CD4-positive, alpha-beta T cell treated with Interleukin-17A for 1 hour (primary cell): ENCODE data around the gene KLF11.
A peak's percentile ranks its signal among the peaks of the same experiment; 100 is the strongest.
"Not testable (repeated sequence)": the region's sequence is repeated elsewhere in the genome, so short reads cannot be mapped to it uniquely, and the experiment has no call there.

ENCODE experiments used
- DNase-seq: peaks from one replicate; pipeline ENCODE4 v3.0.0-alpha.2; 2020

The KLF11 gene

DNA sequence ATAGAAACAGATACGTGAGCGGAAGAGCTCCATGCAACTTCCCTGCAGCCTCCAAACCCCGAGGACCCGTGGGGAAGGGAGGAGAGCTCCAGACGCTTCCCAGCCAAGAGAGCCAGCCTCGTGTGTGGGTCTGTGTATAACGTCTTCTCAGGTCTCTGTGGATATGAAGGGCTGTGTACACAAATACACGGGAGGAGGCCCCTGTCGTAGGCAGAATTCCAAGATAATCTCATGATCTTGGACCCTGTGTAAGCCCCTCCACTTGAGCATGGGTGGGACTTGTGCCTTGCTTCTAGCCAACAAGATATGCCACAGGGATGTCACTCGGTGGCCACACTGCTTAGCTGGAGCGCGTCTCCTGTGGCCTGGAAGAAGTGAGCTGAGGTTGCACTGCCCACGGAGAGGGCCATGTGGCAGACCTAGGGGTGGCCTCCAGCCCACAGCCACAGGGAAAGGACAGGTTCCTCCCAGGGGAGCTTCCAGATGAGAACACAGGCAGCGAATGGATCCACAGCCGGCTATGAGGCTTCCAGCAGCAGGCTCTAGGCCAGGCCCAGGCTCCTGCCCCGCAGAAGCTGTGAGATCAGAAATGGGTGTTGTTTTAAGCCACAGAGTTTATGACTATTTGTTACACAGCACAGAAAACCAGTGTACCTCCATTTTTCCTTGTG, 15.6 kb upstream of the KLF11 start:
- DNase-seq: no peak

DNA sequence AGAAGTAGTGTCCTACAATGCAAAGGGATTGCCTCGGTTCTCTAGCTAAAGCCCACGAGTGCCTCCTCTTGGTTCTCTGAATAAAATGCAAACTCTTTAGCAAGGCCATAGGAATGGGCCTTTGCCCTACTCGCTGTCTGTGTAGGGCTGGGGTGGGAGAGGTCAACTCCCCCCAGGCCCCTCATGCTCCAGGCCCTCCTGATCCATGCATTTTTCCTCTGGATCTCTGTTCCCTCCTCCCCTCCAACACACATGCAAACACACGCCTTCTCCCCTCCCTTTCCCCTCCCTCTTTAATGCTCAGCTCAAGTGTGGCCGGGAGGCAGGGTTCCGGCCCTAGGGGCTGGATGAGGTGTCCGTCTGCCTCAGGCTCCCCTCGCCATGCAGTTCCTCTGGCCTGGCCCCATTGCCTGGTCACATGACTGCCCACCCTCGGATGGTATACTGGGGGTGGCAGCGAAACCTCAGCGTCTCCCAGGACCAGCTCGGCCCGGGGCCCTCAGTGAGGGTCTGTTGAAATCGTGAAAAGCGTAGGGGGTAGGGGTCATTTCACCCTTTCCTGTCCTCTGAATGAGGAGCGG, 14.9 kb upstream of the KLF11 start:
- no peak for DNase-seq

DNA sequence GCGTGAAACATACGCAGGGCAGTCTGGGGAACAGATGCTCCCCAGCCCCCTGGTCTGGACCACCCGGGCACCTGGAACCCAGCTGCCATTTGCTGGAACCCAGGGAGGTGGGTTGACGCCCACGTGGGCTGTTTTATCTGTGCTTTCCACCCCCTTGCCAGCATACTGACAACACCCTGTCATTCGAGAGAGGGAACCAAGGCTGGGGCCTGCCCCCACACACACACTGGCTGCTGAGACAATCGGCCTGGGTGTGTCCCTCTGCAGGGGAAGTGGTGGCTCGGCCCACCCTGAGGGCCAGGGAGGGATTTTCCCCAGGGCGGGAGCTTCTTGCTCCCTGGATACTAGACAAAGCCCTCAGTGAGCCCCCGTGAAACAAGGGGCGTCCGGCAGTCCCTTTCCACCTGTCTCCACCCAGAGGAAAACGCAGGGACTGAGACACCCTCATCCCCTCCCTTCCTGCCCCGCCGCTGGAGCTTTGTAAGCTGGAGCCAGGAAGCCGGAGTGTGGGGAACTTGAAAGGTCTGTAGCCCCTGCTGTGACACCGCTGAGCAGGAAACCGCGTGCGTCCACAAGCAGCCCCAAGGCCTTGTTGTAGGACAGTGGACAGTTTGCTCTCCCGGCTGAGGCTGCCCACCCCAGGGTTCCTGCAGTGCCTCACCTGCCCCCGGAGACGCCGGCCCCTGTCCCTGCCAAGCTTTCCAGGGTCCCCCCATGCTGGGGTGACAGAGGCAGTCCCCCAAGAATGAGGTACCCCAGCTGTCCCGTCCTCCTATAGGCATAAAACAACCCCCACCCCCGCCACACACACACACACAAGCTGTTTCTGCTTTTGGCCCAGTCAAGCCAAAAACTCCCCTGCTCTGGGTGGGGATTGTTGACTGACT, 14.1 kb upstream of the KLF11 start:
- peak; percentile 78 for DNase-seq

DNA sequence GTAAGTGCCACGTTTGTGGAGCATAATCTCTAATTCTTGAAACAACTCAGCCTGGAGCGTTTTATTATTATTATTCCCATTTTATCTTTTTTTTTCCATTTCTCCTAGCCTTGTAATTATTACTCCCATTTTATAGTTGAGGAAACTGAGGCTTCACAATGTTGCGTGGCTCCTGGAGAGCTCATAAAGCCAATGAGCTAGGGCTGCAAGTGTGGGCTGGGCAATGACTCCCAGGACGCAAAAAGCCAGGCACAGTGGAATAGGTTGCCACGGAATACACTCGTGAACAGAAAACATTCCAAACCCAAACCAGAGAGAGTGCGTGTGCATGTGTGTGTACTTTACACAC, 13.5 kb upstream of the KLF11 start:
- DNase-seq: no peak

DNA sequence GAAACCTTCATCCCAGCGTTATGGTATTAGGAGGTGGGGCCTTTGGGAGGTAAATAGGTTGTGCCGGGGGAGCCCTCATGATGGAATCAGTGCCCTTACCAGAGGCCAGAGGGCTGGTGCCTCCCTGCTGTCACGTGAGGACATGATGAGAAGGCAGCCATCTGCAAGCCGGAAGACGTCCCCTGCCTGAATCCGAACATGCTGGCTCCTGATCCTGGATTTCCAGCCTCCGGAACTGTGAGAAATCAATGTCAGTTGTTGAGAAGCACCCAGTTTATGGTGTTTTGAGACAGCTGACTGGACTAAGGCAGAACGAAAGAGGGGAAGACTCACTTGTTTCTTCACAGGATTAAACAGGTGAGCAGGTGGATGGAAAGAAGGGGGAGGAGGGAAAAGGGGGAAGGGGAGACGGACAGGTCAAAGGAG, 13.0 kb upstream of the KLF11 start:
- no peak for DNase-seq

DNA sequence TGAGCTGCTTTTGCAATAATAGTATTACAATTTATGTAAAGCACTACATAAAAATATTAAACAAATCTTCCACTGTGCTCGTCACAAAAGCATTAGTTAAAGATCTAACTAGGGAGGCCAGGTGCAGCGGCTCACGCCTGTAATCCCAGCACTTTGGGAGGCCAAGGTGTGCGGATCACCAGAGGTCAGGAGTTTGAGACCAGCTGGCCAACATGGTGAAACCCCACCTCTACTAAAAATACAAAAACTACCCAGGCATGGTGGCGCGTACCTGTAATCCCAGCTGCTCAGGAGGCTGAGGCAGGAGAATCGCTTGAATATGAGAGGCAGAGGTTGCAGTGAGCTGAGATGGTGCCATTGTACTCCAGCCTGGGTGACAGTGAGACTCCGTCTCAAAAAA, 12.6 kb upstream of the KLF11 start:
- DNase-seq: not testable (repeated sequence)

DNA sequence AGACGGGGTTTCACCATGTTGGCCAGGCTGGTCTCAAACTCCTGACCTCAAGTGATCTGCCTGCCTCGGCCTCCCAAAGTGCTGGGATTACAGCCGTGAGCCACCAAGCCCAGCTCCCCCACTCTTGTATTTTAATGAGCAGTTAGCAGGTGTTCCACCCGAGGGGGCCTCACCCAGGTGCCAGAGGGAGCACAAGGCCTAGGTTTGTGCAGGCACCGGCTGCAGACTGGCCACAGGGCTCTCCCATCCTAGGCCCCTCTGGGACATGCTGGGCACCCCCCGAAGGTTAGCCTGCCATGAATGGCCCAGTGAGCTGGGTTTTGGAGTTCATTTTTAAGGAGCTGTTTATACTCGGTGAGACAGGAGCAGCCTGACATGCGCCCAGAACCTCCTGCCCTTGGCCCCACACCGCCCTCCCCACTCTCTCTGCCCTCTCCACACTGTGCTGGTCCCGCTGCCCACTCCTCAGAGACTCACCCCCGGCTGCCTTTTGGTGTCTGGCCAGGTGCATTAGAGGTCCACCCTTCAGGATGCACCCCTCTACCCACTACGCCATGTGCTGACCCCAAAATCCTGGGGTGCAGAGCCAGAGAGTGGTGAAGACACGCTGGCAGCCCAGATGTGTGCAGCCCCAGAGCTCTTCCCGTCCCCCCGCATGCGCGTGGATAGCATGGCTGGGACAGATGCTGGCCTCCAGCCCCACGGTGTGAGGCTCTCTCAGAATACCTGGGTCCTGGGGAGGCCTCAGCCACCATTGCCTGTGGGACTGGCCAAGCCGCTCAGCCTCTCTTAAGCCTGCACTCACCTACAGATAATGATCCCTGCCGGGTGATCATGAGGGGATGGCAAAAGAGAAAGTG, 11.2 kb upstream of the KLF11 start:
- DNase-seq: no peak

DNA sequence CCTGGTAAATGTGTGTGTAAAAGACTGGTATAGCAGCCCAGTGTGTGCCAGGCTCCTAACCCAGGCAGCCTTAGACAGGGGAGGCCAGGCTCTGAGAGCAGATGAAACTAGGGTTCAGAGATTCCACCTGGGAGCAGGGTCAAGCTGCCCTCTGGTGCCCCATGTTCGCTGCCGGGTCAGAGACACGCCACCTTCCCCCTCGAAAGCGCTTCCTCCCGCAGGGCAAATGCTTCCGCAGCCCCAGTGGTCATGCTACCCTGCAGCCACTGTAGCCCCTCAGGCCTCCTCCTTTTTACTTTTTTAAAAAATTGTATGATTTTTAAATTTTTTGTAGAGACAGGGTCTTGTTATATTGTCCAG, 10.6 kb upstream of the KLF11 start:
- no peak for DNase-seq

DNA sequence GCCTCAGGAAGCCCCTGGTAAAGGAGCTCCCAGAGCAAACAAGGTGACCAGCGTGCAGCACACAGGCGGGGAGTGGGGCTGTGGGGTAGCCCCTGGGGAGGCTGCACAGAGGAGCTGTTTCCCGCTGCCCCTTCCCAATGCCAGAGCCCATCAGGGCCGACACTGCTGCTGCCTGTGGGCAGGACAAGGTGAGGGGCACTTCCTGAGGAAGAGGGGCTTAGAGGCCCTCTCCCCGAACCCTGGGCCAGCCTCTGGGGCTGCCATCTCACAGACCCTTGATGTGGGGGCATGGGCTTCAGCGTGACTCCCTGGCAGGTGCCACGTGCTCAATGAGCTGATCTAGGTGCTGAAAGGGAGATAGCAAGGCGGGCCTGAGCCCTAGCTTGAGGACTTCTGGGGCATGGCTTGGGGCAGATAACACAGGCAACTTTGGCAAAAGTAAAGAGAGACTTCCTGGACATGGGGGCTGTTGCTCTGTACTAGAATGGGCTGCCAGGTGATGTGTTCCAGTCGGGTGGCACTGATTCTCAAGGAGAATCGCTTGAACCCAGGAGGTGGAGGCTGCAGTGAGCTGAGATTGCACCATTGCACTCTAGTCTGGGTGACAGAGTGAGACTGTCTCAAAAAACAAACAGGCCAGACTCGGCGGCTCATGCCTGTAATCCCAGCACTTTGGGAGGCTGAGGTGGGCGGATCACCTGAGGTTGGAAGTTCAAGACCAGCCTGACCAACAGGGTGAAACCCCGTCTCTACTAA, 9.9 kb upstream of the KLF11 start:
- no peak for DNase-seq

DNA sequence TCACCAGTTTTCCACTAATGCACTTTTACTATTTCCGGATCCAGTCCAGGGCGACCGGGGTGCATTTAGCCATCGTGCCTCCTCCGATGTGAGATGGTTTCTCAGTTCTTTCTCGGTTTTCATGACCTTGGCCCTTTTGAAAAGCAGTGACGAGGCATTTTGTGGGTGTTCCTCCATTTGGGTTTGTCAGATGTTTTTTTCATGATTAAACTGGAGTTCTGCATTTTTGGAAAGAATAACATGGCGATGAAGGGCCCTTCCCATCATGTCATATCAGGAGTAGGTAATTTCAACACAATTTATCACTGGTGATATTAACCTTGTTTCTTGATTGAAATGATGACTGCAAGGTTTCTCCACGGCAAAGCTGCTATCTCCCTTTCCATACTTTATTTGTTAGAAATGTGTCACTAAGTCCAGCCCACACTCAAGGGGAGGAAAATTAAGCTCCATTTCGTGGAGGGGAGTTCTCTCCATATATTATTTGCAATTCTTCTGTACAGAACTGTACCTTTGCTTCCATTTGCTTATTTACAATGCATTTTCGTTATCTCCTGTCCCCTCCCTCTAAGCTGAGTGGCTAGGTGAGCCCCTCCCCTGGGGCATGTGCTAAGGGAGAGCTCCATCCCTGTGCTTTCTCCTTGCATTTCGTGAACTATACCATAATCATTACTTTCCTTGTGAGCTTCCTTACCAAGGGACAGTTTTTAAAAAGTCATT, 8.9 kb upstream of the KLF11 start:
- no peak for DNase-seq

DNA sequence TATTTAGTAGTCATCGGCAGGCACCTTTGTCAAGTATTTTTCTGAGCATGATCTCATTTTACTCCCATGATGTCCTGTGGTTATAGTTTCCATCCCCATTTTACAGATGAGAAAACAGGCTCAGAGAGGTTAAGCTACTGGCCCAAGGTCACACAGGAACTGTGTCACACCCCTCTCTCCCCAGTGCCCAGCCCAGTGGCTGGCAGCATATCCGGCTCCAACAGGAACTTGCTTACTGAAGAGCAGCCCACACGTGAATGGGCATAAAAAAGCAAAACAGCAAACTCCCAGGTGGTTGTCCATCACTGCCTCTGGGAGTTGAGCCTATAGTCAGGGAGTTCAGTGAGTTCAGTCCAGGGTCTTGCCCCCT, 8.3 kb upstream of the KLF11 start:
- peak; percentile 36 for DNase-seq

DNA sequence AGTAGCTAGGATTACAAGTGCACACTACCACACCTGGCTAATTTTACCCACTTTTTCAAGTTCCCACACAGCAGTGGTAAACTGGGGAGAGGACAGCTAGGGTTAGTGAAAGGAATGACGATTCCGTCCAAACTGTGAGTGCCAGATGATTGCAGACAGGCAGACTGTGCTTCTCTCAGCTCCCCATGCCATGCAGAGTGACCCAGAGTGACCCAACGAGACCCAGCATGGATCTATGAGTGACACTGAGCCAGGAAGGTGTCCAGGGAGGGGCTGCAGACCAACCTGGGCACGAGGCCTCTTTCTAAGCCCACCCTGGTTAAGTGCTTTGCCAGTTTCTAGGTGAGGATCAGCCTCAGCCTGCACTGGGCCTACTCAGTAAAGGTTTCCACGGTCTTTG, 7.7 kb upstream of the KLF11 start:
- no peak for DNase-seq

DNA sequence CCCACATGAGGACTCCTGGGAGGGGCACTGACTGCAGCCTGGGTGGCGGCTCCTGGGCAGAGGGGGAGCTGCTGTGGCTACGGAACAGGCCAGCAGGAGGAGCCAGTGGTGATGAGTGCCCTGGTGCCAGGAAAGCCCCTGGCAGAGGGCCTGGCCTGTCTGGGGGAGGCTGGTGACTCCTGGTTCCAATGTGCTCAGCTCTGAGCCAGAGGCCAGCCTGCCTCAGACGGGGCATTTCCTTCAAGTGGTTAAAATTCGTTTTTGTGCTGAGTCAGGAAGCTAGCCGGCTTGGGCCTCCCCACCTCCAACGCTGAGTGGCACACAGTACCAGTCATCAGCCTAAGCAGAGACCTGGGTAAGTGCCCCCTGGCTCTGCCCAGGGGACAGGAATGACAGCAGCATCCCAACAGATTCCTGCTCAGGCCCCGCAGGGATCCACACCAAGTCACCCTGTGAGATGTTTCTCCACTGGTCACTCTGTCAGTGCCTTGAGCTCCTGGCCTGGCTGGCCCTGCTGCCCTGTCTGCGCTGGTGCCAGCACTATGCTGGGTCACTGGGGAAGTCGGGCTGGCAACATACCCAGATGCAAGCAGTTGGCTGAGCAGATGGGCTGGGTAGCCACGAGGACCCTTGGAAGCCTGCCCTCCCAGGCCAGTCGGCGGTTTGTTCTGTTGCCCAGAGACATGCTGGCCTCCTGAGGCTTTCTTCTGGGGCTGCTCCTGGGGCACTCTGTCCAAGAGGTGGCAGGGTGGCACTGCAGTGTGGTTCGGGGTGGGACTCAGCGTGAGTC, 7.1 kb upstream of the KLF11 start:
- DNase-seq: peak; percentile 71

DNA sequence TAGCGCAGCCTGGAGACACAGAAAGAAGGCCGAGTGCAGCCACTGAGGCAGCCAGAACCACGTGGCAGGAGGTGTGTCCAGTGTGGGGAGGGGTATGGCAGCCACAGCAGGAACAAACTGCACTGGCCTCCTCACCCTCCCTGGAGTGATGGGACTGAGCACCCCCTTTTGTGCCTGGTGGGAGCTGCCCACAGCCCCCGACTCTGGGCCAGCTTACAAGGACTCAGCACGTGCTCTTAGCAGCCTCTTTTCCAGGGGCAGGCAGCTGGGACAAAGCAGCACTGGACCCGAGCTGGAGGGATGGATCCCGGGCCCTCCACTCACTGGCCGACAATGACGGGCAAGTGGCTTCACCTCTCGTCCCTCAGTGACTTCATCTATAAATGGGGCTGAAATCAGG, 5.2 kb upstream of the KLF11 start:
- DNase-seq: no peak

DNA sequence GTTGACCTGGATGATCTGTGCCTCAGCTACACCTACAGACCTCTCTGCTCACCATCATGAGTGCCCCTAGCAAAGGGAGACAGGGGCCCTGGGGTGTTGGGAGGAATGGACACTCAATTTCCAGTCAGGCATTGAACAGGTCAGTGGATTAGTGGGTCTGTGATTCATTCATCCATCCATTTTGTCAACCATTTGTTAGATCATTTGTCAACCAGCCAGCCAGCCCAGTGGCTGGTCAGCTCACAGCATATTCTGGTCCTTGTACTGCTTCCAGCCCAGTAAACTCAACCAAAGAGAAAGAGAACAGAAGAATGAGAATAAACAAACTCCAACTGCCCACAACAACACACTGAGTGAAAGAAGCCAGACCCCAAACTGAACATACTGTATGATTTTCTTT, 4.6 kb upstream of the KLF11 start:
- no peak for DNase-seq

DNA sequence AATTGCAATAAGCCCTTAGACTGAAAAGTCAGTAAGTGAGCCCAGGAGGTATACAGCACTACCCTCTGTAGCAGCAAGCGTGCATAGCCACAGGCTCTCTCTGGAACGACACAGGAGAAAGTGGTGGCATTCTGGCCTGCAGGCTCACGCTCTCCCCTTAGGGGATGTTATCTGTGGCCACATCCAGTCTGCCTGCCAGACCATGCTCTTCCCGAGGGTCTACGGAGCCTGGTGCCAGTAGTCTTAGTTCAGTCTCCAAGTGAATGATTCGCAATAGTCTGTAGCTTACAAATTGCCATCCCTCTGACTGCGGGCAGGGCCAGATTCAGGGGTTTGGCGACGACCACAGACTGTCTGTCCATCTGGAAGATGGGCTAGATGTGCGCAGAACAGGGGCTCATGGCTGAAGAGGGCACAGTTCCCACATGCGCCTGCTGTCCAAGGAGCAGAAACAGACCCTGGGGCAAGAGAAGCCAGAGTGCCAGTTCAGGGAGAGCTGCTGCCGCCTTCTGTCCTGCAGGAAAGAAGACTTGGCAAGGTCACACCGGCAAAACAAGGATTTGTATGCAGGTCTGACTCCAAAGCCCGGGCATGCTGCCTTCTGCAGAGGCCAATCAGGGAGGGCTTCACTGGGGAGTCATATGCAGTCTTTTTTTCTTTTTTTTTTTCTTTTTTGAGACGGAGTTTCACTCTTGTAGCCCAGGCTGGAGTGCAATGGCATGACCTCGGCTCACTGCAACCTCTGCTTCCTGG, 3.5 kb upstream of the KLF11 start:
- DNase-seq: no peak

DNA sequence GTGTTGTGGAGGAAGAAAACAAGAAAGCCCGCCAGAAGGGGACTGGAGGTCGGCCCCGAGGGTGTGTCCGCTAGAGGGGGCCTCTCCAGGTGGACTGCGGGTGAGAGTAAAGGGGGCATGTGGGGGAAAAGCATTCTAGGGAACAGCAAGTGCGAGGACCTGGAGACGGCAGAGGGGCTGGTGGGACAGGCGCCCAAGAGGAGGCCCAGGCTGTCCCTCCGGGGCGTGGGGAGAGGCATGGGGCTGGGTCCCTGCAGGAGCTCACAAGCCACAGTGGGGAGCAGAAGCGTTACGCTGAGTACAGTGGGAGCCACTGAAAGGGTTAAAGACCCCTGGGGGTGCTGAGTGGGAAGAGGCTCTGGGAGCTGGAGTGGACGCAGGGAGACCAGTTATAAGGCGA, 1.6 kb upstream of the KLF11 start:
- no peak for DNase-seq

DNA sequence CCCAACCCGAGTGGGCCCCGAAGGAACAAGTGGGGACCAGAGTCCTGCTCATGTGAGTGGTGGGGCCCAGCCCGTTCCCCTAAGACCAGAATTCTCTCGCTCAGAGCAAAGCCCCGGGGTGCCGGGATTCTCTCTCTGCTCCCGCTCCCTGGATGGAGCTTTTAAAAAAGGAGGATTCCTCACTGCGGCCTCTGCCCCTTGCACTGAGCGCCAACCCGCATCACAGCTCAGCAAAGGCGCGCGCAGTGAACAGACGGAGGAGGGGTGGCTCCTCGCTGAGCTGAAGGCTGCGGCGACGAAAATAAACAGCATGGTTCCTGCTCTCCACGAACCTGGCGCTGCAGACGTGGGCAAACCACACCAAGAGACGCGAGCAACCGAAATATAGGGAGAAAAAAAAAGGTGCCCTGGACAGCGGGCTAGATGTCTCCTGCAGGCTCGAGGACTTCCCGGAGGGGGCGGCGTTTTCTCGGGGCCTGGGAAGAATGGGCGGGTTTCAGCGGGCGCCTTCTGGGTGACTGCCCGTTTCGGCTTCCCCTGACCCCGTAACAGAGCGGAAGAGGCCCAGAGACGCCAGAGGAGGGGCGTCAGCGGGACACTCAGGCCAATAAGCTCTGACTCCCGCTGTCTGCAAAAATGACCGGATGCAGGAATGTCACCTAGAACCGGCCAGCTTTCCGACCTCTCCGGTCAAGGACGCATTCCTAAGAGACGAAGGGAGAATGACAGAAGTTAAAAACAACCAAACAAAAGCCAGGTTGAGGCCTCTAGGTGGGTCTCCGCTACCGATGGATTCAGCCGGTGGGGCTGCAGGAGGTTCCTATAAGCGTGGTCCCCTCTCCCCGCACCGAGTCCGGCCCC, 819 bp upstream of the KLF11 start:
- DNase-seq: peak; percentile 36

DNA sequence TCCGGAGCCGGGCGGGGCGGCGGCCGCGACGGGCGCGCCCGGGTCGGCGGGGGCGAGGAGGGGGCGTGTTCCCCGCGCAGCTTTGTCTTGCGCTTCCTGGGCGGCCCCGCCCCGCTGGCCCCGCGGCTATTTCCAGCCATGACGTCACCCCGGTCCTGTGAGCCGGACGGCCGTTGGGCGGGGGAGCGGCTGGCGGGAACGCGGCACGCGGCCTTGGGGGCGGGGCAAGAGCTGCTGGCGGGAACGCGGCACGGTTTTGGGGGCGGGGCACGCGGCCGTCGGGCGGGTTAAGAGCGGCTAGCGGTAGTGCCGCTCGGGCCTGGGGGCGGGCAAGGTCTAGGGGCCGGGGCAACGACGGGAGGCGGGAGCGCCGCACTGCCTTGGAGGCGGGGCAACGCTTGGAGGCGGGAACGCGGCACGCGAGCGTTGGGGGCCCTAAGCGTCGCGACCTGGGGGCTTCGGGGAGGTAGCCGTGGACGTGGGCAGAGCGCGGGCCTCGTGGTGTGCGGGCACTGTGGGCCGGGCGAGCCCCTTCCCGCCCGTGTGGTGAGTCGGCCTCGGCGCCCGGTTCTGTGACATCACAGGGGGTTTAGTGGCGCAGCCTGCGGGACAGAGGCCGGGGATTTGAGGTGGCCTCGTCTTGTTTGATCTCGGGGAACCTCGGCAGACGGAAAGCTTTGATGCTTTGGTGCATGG, 704 bp downstream of the KLF11 start:
- peak; percentile 97 for DNase-seq
